Neural progenitor cell (in vitro differentiated cells): ENCODE data around the gene ASAH2. TPM values are rescaled to one million over a fixed set of nuclear protein-coding genes. Genes with fewer than 3 reads are reported as not detected.

Experiments
- DNase-seq: peaks from one replicate; pipeline ENCODE4 v3.0.0-alpha.2; 2016; ENCODE audit warnings: low spot score
- H2AFZ ChIP-seq: fragments of 200-600 bp; sonication (generic); replicated peaks from 2 replicates; pipeline ENCODE4 v1.6.1; 2016; ENCODE audit warnings: antibody characterized with exemption
- H3F3A ChIP-seq: fragments of 200-600 bp; sonication (generic); 2 replicates; pipeline ENCODE4 v1.6.1; 2016; ENCODE audit warnings: antibody characterized with exemption, low read depth
- H3K27ac ChIP-seq: fragments of 200-600 bp; sonication (generic); 2 replicates; pipeline ENCODE4 v1.5.1; 2016; ENCODE audit warnings: mild to moderate bottlenecking
- H3K27me3 ChIP-seq: fragments of 200-600 bp; sonication (generic); 2 replicates; pipeline ENCODE4 v1.6.1; 2016; ENCODE audit warnings: mild to moderate bottlenecking, moderate library complexity
- H3K36me3 ChIP-seq: fragments of 200-600 bp; sonication (generic); 2 replicates; pipeline ENCODE4 v1.5.1; 2016
- H3K4me1 ChIP-seq: fragments of 200-600 bp; sonication (generic); 2 replicates; pipeline ENCODE4 v1.6.1; 2016; ENCODE audit warnings: mixed run types
- H3K4me2 ChIP-seq: fragments of 200-600 bp; sonication (generic); 2 replicates; pipeline ENCODE4 v1.6.1; 2016
- H3K4me3 ChIP-seq: fragments of 200-600 bp; sonication (generic); 2 replicates; pipeline ENCODE4 v1.5.1; 2016
- H3K79me2 ChIP-seq: fragments of 200-600 bp; sonication (generic); 2 replicates; pipeline ENCODE4 v1.6.1; 2016; ENCODE audit warnings: low read depth
- H3K9ac ChIP-seq: fragments of 200-600 bp; sonication (generic); 2 replicates; pipeline ENCODE4 v1.6.1; 2016
- H3K9me3 ChIP-seq: fragments of 200-600 bp; sonication (generic); 2 replicates; pipeline ENCODE4 v1.5.1; 2016; ENCODE audit warnings: low read depth
- H4K20me1 ChIP-seq: fragments of 200-600 bp; sonication (generic); 2 replicates; pipeline ENCODE4 v1.6.1; 2016; ENCODE audit warnings: low read depth
- H3K27ac Mint-ChIP-seq: 3 replicates; pipeline ENCODE4 v1.8.0; 2021; ENCODE audit warnings: mixed read lengths
- H3K27me3 Mint-ChIP-seq: 2 replicates; pipeline ENCODE4 v1.8.0; 2022; ENCODE audit warnings: low read depth, mild to moderate bottlenecking, inconsistent platforms, moderate library complexity, mixed read lengths; ENCODE audit not compliant: insufficient read depth
- H3K36me3 Mint-ChIP-seq: 3 replicates; pipeline ENCODE4 v1.8.0; 2021; ENCODE audit warnings: mixed read lengths
- H3K4me1 Mint-ChIP-seq: 3 replicates; pipeline ENCODE4 v1.8.0; 2021; ENCODE audit warnings: mixed read lengths
- H3K4me3 Mint-ChIP-seq: 3 replicates; pipeline ENCODE4 v1.8.0; 2021; ENCODE audit warnings: mild to moderate bottlenecking, moderate library complexity, mixed read lengths
- H3K9me3 Mint-ChIP-seq: 3 replicates; pipeline ENCODE4 v1.8.0; 2020; ENCODE audit warnings: mixed read lengths
- EZH2 ChIP-seq: fragments of 200-600 bp; sonication (generic); IDR thresholded peaks from 2 replicates; pipeline ENCODE4 v1.6.1; 2017; ENCODE audit warnings: antibody characterized with exemption, mild to moderate bottlenecking, moderate library complexity
- EZH2phosphoT487 ChIP-seq: fragments of 200-600 bp; sonication (generic); IDR thresholded peaks from 2 replicates; pipeline ENCODE4 v1.6.1; 2017; ENCODE audit warnings: antibody characterized with exemption
- total RNA-seq: library from RNA; depleted of rRNA; stranded (reverse); fragments of >200 nt; gene quantifications from 2 replicates; pipeline ENCODE4 v1.2.3, GENCODE V29; 2015; ENCODE audit warnings: low replicate concordance
- TF ChIP-seq, protein P1 (sequence below): fragments of 200-600 bp; sonication (generic); IDR thresholded peaks from 2 replicates; pipeline ENCODE4 v1.5.1; 2017; ENCODE audit warnings: antibody characterized with exemption, mild to moderate bottlenecking

Gene ASAH2
- total RNA-seq, 1 donor from 2014 or later, result 6.3 TPM

DNA sequence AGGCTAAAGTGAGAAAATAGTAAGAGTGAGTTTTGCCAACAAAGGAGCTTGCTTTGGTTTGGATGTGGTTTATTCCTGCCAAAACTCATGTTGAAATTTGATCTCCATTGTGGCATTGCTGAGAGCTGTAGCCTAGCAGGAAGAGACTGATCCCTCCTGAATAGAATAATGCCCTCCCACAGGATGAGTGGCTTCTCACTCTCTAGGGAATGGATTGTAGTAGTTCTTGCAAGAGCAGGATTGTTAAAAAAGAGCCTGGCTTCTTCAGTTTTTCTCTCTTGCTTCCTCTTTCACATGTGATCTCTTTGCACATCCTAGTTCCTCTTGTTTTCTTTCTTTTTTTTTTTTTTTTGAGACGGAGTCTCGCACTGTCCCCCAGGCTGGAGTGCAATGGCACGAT lies 34.4 kb downstream of the ASAH2 start:
- no peak overlapping the region for H3K4me3 Mint-ChIP-seq
- Histone ChIP-seq H4K20me1 (no peaks in the 10 kb centered on the region), H3K4me1 (peaks cover 12% of the 10 kb centered on the region), H3K79me2 (no peaks in the 10 kb centered on the region), H3K9me3 (no peaks in the 10 kb centered on the region), H3K9ac (no peak overlapping the region), H3K27ac (peak overlapping the region; percentile 74), H3F3A (peaks cover 14% of the 10 kb centered on the region), H3K4me2 (peak overlapping the region; percentile 78), H3K27me3 (no peaks in the 10 kb centered on the region), H3K4me3 (peak overlapping the region; percentile 20), H2AFZ (peak overlapping the region; percentile 64), H3K36me3 (no peaks in the 10 kb centered on the region)
- H3K36me3 Mint-ChIP-seq, result no peaks in the 10 kb centered on the region
- no peaks in the 10 kb centered on the region for H3K27me3 Mint-ChIP-seq
- H3K4me1 Mint-ChIP-seq, result peaks cover 7% of the 10 kb centered on the region
- TF ChIP-seq, protein P1, sequence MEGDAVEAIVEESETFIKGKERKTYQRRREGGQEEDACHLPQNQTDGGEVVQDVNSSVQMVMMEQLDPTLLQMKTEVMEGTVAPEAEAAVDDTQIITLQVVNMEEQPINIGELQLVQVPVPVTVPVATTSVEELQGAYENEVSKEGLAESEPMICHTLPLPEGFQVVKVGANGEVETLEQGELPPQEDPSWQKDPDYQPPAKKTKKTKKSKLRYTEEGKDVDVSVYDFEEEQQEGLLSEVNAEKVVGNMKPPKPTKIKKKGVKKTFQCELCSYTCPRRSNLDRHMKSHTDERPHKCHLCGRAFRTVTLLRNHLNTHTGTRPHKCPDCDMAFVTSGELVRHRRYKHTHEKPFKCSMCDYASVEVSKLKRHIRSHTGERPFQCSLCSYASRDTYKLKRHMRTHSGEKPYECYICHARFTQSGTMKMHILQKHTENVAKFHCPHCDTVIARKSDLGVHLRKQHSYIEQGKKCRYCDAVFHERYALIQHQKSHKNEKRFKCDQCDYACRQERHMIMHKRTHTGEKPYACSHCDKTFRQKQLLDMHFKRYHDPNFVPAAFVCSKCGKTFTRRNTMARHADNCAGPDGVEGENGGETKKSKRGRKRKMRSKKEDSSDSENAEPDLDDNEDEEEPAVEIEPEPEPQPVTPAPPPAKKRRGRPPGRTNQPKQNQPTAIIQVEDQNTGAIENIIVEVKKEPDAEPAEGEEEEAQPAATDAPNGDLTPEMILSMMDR, result no peak
- TF ChIP-seq EZH2phosphoT487 (no peak), EZH2 (no peak)
- no peak overlapping the region for H3K27ac Mint-ChIP-seq
- DNase-seq, result peak; percentile 75
- peaks cover 4% of the 10 kb centered on the region for H3K9me3 Mint-ChIP-seq

DNA sequence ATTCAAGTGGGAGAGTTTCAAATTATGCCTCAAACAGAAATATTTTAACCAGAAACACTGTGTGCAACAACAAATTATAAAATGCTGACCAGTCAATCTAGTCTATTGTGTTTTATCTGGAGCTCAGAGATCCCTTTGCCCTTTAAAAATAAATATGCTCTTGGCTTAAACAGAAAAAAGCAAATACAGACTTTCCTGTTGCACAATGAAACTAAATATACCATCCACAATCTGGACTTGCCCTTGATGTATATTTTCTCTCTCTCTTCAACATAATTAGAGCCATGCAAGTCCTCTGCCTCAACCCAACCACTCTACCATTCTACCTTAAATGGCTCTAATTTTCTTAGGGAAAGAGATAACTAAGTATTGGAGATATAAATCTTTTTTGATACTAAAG lies 34.9 kb downstream of the ASAH2 start:
- Histone ChIP-seq H3K9me3 (no peaks in the 10 kb centered on the region), H3K79me2 (no peaks in the 10 kb centered on the region), H3K4me1 (peaks cover 17% of the 10 kb centered on the region), H3K27ac (peak overlapping the region; percentile 74), H2AFZ (peak overlapping the region; percentile 64), H3F3A (peaks cover 14% of the 10 kb centered on the region), H3K4me2 (peak overlapping the region; percentile 78), H3K4me3 (peak overlapping the region; percentile 20), H3K36me3 (no peaks in the 10 kb centered on the region), H3K9ac (no peak overlapping the region), H3K27me3 (no peaks in the 10 kb centered on the region), H4K20me1 (no peaks in the 10 kb centered on the region)
- Mint-ChIP-seq H3K36me3 (no peaks in the 10 kb centered on the region), H3K4me3 (no peak overlapping the region), H3K9me3 (peaks cover 4% of the 10 kb centered on the region), H3K27me3 (no peaks in the 10 kb centered on the region), H3K4me1 (peaks cover 7% of the 10 kb centered on the region), H3K27ac (peak overlapping the region; percentile 12)
- TF ChIP-seq EZH2 (no peak), EZH2phosphoT487 (no peak)
- TF ChIP-seq, protein P1, result no peak
- no peak for DNase-seq

DNA sequence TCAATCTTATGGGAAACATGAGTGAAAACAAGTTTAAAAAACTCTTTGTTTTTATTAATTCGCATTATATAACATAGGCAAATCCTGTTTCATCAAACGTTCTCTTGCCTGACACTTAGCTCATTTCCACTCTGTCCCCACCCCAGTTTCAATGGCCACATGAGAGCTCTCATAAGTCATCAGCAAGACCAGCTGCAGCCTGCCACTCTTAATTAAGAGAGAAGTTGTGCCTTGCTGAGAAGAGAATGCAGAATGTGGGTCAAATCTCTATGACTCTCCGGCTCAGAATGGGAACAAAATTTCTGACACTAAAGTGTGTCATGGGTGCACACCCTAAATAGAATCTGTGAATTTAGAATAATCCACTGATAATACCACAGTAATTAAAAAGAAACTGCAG lies 39.6 kb downstream of the ASAH2 start:
- Histone ChIP-seq H3K36me3 (no peaks in the 10 kb centered on the region), H4K20me1 (no peaks in the 10 kb centered on the region), H3K9me3 (no peaks in the 10 kb centered on the region), H3F3A (peaks cover 4% of the 10 kb centered on the region), H3K4me1 (peaks cover 11% of the 10 kb centered on the region), H3K9ac (no peak overlapping the region), H3K27ac (no peak overlapping the region), H3K4me3 (no peak overlapping the region), H2AFZ (peak overlapping the region; percentile 40), H3K79me2 (no peaks in the 10 kb centered on the region), H3K27me3 (peaks cover 2% of the 10 kb centered on the region), H3K4me2 (no peak overlapping the region)
- H3K4me3 Mint-ChIP-seq, result no peak overlapping the region
- peaks cover 4% of the 10 kb centered on the region for H3K4me1 Mint-ChIP-seq
- no peaks in the 10 kb centered on the region for H3K27me3 Mint-ChIP-seq
- no peak overlapping the region for H3K27ac Mint-ChIP-seq
- H3K36me3 Mint-ChIP-seq, result no peaks in the 10 kb centered on the region
- peaks cover 4% of the 10 kb centered on the region for H3K9me3 Mint-ChIP-seq
- TF ChIP-seq EZH2phosphoT487, result no peak
- TF ChIP-seq EZH2, result no peak
- TF ChIP-seq, protein P1, result no peak
- DNase-seq, result peak; percentile 2
